Esophagus squamous epithelium (tissue), 4 donors: ENCODE results near the gene PRKX.

Source experiments
- POLR2A ChIP-seq, 4 donors: fragments of 450-650 bp; IDR thresholded peaks; one replicate each; pipeline ENCODE4 v1.6.1; 2017; ENCODE audit warnings: antibody characterized with exemption in 4 of 4, mild to moderate bottlenecking in 4 of 4, moderate library complexity in 3 of 4
- TF ChIP-seq, protein P1 (sequence below), 6 experiments: fragments of 450-650 bp in 4 of 6; fragments of 200-600 bp in 2 of 6; sonication (generic) in 2 of 6; IDR thresholded peaks; one replicate each; pipeline ENCODE4 v1.5.1; 2016 to 2019; ENCODE audit warnings: antibody characterized with exemption in 6 of 6, mild to moderate bottlenecking in 4 of 6, moderate library complexity in 4 of 6

DNA sequence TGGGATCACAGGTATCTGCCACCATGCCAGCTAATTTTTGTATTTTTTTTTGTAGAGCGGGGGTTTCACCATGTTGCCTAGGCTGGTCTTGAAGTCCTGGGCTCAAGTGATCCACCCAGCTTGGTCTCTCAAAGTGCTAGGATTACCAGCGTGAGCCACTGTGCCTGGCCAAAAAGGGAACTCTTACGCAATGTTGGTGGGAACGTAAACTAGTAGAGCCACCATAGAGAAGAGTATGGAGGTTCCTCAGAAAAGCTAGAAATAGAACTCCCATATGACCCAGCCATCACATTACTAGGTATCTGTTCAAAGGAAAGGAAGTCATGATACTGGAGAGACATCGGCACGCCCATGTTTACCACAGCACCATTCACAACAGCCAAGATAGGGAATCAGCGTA is 85.9 kb downstream of the PRKX start:
- TF ChIP-seq, protein P1, sequence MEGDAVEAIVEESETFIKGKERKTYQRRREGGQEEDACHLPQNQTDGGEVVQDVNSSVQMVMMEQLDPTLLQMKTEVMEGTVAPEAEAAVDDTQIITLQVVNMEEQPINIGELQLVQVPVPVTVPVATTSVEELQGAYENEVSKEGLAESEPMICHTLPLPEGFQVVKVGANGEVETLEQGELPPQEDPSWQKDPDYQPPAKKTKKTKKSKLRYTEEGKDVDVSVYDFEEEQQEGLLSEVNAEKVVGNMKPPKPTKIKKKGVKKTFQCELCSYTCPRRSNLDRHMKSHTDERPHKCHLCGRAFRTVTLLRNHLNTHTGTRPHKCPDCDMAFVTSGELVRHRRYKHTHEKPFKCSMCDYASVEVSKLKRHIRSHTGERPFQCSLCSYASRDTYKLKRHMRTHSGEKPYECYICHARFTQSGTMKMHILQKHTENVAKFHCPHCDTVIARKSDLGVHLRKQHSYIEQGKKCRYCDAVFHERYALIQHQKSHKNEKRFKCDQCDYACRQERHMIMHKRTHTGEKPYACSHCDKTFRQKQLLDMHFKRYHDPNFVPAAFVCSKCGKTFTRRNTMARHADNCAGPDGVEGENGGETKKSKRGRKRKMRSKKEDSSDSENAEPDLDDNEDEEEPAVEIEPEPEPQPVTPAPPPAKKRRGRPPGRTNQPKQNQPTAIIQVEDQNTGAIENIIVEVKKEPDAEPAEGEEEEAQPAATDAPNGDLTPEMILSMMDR (IDR thresholded peaks at IDR 0.05) = no peak
- no peak for TF ChIP-seq POLR2A (IDR thresholded peaks at IDR 0.05)
